Measurements from ENCODE around the gene MAML3.

MAML3 gene

DNA sequence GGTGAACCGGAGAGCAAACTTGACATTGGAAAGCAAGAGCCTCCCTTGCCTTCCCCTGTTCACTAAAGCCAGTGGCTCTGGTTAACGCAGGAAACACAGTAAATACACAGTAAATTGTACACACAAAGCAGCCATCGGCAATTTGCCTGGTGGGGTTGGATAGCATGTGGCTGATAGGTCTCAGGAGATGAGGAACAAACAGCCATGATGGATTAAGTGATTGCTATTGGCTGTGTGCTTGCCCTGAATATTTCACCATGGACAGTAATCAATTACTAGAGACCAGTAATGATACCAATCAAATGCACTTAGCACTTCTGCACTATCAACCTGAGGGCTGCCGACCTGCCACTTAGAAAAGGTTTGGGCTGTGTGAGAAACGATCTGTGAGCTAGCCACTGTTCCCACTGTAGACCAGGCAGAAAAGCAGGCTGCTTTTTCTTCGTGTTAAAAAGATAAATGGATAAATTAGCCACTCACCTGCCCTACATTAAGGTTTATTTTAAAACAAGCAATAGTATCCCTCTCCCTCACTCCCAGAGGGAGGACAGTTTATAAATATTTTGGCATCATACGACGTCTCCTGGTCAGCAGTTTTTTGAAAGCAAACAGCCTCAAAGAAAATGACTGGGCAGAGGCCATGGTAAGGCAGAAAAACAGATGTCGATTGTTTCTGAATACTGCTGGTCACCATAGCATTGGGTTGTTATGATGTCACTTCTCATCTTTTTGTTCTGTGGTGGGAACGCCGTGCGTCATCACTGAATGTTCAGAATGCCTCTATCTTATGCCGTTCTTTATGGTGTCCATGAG lies 167.1 kb downstream of the MAML3 start:
- DNase-seq = no peak

DNA sequence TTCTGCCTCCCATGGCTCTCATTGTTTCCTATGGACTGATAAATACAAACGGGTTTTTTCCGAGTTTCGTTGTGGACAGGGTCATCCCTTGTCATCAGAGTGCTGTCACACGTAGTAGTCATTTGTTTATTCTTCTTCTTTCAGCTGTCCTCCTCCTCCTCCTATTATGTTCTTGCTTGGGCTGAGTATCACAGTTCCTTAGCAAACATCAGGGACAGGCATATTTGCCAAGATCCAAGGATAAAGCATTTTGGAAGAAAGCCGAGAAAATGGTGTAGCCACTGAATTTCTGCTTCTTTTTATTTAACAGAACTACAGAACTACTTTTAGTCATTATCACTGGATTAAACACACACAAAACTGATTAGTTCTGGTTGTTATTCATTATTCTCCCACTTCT lies 167.9 kb downstream of the MAML3 start:
- DNase-seq = no peak

GRCh38 chr4:139985401-139985800 lies 168.6 kb downstream of the MAML3 start:
- DNase-seq = no peak

- DNase-seq = no peak
Measured at GRCh38 chr4:139984471-139984870, 169.5 kb downstream of the MAML3 start.

GRCh38 chr4:139978692-139979091 lies 175.3 kb downstream of the MAML3 start:
- peak; percentile 17 for DNase-seq

DNA sequence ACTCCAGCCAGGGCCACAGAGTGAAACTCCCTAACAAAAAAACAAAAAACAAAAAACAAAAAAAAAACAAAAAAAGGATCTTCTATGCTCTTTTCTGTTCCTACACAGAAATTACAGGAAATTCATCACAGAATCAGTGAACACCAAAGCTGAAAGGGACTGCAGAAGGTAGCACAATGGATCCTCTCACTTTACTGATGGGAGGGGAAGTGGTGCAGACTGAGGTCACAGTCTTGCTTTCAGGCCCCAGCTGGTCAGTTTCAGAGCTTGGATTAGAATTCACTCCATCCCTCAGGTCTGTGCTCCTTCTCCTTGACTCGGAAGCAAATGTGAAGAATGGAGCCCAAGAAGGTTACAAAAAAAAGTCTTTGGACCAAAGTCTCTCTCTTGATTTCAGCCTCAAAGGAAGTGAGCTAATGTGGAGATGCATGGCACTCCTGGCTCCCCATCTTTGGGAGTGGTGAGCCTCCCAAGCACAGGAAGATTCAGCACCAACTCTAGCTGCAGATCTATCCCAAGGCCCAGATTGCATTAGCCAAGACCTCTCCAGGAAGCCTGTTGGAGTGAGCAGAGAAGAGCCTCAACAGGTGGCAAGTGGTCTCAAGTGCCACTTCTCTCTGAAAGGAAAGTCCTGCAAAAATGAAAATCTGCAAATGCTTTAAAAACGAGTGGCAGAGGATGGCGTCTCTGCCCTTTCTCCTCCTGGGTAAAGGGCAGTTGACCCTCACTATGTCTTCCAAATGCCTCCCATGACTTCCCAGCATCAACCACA lies 176.0 kb downstream of the MAML3 start:
- DNase-seq = peak; percentile 45

DNA sequence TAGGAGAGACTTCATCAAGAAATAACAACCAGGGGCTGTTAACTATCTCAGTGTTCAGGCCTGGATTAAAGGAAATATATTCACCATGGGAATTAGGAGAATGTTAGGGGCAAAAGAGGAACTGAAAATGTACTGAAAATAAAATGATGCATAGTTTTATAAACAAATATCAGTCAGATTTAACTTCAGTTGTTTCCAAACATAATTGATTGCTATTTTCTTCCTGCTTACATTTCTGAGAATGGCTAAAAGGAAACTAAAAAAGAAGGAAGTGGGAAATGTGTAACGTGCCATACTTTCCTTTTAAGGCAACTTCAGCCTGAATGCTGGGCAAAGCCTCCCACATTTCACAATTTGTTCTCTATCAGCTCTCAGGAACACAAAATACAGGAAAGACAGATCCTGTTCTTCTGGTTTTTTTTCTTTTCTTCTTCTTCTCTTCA lies 178.1 kb downstream of the MAML3 start:
- no peak for DNase-seq

DNA sequence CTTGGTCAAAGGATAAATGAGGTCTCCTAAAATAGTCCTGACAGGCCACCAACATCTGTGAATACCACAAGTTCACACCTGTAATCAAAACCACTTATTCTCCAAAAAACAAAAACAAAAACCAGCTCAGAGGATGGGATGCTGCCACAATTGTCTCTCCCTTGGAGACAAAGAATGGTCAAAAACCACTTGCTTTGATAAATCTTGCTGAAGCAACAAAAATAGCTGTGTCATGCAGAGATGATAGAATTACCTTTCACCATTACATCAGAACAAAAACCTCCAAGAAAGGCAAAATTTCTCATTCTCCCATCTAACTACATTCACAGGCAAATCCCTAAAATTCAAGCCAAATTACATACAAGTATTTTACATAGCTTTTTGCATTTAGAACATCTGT lies 180.4 kb downstream of the MAML3 start:
- DNase-seq = no peak

GRCh38 chr4:139973015-139973414 lies 181.0 kb downstream of the MAML3 start:
- DNase-seq = no peak

DNA sequence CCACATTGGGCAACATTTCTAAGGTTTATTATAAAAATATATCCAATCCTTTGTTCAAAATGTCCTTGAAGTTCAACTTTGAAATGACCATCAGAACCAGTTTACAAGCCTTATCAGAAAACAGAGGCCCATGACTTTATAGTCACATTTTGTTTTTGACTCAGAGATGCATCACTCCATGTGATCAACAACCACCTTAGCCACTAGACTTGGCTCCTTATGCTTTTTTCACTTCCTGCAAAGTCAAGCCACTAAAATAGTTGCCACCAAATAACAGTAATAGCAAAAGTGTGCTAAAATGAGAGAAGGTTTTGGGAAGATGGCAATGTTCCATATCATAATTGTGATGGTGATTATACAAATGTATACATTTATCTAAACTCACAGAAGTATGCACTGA lies 181.7 kb downstream of the MAML3 start:
- DNase-seq = no peak

DNA sequence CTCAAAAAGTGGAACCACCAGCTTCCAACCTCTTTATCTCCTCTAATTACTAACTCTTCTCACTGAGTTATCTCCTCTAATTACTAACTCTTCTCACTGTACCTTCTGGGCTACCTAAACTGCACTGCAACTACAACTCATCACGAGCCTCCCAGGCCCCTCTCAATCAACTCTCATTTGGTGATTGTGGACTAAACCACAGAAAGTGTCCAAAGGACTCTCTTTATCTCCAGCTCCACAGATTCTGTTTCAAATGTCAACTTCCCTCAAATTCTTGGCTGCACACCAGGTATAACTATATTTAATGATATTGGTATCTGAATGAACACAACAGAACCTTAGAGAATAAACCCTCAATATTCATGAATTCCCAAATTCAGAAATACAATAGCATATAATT lies 182.9 kb downstream of the MAML3 start:
- DNase-seq = no peak

GRCh38 chr4:139969635-139970266 lies 184.2 kb downstream of the MAML3 start:
- DNase-seq = no peak

- no peak for DNase-seq
Measured at GRCh38 chr4:139968831-139969230, 185.2 kb downstream of the MAML3 start.

- DNase-seq = no peak
Measured at GRCh38 chr4:139966383-139966782, 187.6 kb downstream of the MAML3 start.

DNA sequence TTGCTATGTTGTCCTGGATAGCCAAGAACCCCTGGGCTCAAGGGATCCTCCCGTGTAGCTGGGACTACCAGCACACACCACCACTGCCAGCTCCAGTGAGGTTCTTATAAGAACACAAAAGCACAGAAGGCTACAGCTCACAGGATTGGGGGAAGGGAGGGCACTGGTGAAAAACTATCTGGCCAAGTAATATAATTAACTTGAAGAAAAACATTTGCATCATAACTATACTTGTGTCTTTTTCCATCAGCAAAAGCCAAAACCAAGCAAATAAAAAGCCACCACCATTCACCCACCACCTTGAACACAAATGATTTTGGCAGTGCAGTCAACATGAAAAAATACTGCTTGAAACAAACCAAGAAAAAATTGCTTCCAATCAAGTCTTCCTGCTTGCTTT lies 188.2 kb downstream of the MAML3 start:
- no peak for DNase-seq

- no peak for DNase-seq
Measured at GRCh38 chr4:139963708-139964107, 190.3 kb downstream of the MAML3 start.

DNA sequence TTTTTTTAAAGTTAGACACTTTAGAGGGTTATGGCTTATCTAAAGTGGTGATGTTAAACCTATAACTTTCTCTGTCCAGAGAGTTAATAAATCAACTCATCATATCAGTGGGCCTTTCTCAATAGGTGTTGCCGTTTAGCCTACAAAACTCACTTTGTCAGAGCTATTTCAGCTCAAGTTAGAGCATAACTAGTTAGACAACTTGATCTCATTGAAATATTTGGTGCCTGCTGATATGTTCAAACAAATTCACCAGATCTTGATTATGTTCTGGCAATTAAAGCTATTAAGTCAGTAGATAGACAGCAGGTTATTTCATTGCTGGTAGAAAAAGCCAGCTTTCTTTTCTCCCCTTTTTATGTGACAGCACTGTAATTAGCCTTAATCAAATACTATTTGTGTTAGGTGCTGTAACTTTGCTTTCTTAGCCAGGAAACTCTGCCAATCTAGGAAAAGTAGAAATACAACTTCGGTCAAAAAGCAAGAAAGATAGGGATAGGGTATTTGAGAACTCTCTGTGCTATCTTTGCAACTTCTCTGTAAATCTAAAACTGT lies 191.8 kb downstream of the MAML3 start:
- DNase-seq = no peak

DNA sequence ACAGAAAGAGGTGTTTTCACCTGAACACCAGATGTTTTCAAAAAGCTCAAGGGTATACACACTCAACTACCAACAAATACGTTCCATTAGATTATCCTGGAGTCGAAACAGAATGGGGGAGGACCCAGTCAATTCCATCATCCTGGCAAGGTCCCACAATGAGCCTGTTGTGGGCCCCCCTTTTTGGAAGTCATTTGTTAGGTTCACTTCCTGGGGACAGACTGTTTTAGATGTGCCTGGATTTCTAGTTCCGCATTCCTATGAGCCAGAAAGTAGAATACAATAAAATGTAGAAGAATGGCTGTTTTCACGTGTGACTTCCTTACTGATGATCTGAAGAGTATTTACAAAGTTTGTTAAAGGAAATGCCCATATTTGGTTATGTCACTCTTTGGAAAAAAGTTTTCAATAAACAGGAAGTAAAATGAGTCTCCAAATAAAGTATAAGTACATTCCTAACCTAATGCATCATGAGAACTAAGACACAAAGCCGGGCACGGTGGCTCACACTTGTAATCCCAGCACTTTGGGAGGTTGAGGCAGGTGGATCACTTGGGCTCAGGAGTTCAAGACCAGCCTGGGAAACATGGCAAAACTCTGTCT lies 192.5 kb downstream of the MAML3 start:
- DNase-seq = no peak

DNA sequence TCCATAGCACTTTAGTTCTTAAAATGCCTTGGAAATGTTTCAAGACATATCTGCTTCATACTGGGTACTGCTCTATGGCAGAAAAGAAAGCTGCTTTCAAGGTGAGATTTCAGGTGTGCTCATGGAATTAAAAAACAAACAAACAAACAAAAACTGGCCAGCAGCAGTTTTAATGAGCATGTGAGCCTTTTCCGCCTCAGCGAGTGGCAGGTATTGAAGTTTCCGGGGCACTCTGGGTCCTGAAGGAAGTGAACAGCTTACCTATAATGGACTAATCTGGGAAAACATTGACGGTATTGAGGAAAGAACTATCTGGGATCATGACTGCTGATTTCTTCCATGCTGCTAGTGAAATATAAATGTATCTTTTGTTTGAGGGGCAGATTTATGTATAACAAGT lies 194.6 kb downstream of the MAML3 start:
- no peak for DNase-seq

- no peak for DNase-seq
Measured at GRCh38 chr4:139958739-139959098, 195.3 kb downstream of the MAML3 start.

GRCh38 chr4:139957986-139958738 lies 195.8 kb downstream of the MAML3 start:
- DNase-seq = no peak

DNA sequence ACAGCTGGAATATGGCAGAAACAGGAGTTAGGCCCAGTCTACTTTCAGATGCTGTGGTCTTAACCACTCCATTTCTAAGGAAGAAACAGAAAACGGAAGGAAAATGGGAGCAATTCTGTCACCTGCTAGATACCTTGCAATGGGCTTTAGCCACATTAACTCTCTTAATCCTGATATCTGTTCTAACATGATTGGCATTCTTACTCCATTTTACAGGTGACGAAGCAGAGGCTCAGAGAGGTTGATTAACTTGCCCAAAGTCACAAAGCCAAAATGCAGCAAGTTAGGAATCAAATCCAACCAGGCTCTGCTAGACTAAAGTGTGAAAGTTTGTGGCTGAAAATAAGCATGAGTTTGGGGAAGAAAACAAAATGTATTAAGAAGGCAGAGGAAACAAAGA lies 196.9 kb downstream of the MAML3 start:
- no peak for DNase-seq

All from NCI-H524 treated with DMSO at 0.1 percent for 48 hours (cell line).